Measurements from ENCODE around the gene KAT2B.

GRCh38 chr3:20008646-20009045, 31.6 kb upstream of the KAT2B start:
- no peak for TF ChIP-seq CTCF (IDR thresholded peaks at IDR 0.05)
- TF ChIP-seq POLR2A (IDR thresholded peaks at IDR 0.05) = no peak

Data from uterus (tissue), 2 donors.